ENCODE data around the gene LHX6.

Gene LHX6

GRCh38 chr9:122234022-122234748 lies 5.4 kb upstream of the LHX6 start:
- no peak for DNase-seq

DNA sequence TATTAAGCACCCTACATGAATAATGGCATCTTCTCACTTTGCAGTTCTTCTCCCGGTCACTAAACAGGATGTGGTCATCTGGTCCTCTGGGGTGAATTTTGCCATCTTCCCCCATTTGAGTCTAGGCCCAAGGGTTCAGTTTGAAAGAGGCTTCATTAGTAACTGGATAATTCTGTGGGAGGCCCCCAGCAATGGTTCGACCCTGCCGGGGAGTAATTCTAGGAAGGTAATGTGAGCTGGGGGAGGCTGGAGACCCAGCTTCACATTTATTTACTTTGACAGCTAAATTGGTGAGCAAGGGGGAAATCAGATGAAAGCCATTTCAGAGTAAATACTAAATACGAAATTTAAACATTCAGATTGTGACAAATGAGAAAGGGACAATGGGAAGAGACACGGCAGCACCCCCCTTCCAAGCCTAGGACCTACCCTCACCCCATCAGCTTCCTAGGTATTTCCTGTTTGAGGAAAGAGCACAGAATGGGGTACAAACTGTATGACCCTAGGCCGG lies 4.1 kb upstream of the LHX6 start:
- no peak for DNase-seq

DNA sequence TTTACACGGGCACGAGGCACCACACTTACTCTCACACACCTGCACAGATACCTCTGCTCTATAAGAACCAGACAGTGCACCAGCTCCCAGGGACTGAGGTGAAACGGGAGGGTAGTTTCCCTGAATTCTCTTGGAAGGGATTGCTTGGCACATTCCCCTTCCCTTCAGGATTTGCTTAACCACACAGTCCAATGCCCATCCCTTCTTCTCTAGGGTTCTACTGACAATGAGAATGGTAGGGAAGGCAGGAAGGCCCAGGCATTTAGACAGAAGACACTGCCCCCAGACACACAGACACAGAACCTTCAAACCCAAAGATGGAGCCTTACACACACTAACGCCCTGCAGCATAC lies 704 bp upstream of the LHX6 start:
- no peak for DNase-seq

DNA sequence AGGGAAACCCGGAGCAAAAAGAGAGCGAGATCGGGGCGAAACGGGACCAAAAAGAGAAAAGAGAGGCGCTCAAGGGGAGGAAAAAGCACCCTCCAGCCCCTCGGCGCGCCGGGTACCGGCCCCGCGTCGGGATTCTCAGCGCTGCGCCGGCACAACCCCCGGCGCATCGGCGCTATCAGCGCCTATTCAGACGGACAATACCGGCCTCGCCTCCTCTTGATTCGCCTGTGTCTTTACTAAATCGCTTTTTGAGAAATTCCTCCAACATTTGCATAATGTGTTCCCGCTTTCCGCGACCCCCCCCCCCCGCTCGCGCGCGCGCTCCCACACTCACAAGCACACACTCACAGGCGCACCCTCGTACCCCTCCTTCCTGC lies 578 bp downstream of the LHX6 start:
- no peak for DNase-seq

DNA sequence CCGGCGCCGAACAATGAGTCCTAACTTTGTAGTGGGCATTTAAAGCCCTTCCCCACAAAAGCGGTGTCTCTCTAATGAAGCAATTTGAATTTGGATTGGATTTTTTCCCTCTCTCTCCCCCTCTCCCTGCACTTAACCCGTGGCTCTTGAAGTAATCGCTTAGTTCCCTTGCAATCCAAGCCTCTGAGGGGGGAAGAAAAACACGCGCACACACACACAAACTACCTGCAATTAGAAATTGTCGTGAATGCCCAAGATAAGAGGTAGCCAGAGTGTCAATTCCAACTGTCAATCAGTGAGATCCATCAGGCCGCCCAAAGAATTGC lies 1.2 kb downstream of the LHX6 start:
- DNase-seq = no peak

- DNase-seq = no peak
These were observed 1.8 kb downstream of the LHX6 start for GRCh38 chr9:122226758-122227574.

DNA sequence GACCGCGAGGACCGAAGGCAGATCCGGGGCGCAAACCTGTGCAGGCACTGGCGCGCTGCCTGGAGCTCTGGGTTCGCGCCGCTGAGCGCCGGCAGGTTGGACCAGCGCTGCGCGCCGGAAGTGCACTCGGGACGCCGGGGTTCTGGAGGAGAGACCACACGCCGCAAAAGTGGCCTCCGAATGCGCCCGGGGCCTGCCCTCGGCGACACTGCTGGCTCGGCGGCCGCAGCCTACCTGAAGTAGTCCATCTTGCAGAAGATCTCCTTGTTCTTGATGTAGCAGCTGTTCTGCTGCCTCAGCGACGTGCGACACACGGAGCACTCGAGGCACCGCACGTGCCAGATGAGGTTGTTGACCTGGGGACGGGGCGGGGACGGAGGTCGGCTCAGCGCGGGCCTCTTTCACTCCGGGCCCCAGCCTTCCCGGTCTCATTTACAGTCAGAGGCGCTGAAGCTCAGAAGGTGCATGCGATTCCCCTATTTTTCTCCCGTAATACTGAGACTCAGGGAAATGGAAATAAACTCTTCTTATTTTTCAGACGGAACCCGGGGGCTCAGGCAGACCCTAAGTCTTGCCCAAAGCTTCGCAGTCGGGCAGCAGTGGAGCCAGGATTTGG lies 2.5 kb downstream of the LHX6 start:
- no peak for DNase-seq

DNA sequence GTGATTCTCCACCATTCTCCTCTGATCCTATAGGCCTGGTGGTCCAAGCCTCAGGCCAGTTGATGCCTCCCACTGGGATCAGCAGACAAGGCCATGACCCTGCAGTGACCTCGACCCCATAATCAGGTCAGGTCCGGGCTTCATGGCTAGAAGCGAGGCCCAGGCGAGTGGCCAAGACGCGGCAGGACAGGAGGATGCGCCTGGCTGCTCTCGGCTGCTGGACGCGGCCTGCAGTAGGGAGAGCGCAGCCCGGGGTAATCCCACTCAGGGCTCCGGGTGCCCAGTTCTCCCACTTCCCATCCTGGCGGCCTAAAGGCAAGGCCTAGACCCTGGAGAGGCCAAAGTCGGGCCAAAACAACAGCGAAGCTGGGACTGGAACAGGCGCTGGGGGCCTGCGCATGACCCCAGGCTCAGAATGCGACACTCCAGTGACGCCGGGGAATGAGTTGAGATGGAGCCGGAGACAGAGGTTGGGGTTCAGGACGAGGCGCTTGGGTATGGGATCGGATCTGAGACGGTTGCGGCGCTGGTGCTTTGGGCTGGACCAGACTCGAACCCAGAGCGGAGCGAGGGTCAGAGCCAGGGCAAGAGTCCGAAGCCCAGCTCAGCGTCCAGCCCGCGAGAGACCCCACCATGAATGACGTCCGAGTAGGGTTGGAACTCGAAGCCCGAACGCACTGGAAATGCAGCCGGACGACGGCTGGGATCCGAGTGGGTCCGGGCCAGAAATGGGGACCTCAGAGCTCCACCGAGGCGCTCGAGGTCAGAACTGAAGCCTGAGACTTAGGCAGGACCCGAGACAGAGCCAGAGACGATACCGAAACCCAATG lies 3.2 kb downstream of the LHX6 start:
- DNase-seq = no peak

- no peak for DNase-seq
These were observed 5.3 kb downstream of the LHX6 start for GRCh38 chr9:122223435-122223834.

DNA sequence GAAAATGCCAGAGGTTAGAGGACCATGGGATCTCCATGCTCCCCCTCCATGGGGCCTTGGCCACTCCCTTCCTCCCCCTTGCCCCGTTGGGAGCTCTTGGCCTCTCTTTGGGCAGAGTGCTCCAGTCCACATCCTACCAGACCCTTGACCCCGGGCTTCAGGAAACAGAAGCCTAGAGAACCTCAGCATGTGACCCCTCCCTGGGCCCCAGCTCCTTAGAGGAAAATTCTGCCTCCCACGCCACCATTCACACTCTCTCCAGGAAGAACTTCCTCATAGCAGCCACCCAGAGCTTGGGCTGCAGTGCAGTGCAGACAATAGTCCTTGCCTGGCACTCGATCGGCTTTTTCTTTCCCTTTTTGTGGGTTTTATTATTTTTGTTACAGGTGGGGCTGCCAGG lies 6.0 kb downstream of the LHX6 start:
- no peak for DNase-seq

- no peak for DNase-seq
These were observed 7.5 kb downstream of the LHX6 start for GRCh38 chr9:122221183-122221811.

- DNase-seq = no peak
These were observed 8.0 kb downstream of the LHX6 start for GRCh38 chr9:122220673-122221182.

- no peak for DNase-seq
These were observed 8.7 kb downstream of the LHX6 start for GRCh38 chr9:122219856-122220672.

- DNase-seq = no peak
These were observed 9.6 kb downstream of the LHX6 start for GRCh38 chr9:122218935-122219855.

DNA sequence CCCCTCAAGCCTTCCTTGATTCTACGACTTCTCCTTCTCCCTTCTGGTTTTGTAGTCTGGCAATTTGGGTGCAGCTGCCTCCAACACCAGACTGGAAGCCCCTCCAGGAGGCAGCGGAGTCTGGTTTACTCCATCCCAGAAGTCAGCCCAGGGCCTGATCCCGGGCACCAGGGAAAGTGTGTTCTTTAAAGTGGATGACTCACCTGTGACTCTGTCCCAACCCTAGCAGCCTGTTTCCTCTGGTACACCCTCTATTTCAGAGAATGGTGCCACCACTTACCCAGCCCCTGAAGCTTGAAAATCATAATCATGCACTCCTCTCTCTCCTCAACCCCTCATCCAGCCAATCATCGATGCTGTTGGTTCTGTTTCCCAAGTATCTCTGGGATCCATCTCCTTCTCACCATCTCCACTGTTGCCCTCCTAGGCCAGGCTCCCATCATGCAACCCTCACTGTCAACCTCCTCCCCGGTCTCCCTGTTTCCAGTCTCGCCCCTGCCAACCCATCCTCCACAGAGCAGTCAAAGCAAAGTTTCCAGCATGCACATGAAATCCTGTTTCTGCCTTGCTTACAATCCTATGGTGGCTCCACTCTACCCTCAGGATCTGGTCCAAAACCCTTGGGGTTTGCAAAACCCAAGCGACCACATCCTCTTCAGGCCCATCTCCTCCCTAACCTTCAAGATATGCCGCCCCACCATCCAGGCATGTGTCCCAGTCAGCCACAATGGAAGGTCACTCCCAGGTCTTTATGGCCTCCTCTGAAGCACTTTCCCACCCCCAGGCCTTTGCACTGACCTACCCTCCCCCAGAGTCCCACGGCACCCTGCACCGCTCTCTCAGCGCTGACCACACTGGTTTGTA lies 10.5 kb downstream of the LHX6 start:
- DNase-seq = no peak

GRCh38 chr9:122217640-122218039 lies 11.1 kb downstream of the LHX6 start:
- no peak for DNase-seq

- no peak for DNase-seq
These were observed 11.8 kb downstream of the LHX6 start for GRCh38 chr9:122216798-122217418.

- DNase-seq = no peak
These were observed 12.5 kb downstream of the LHX6 start for GRCh38 chr9:122216138-122216797.
